Endothelial cell of umbilical vein (primary cell): ENCODE results near the gene ABI3. TPM values are rescaled to one million over a fixed set of nuclear protein-coding genes. Genes with fewer than 3 reads are reported as not detected.

Source experiments
- BruUV-seq: library from RNA; stranded (reverse); fragments of 400-500 nt; replicated peaks from 2 replicates; lab custom pipeline; 2021; lab: Mats Ljungman, UMichigan
- CTCF ChIA-PET: fragments of 300-600, 350-600 bp; sonication (Branson Sonifier 250); formaldehyde crosslinking; loops from one replicate; lab custom pipeline; 2021; ENCODE audit warnings: antibody characterized with exemption, inconsistent platforms; lab: Charles Lee
- POLR2A ChIA-PET: fragments of 300-600, 350-600 bp; sonication (Branson Sonifier 250); formaldehyde crosslinking; loops from one replicate; lab custom pipeline; 2021; ENCODE audit warnings: antibody characterized with exemption, inconsistent platforms; lab: Charles Lee
- DNase-seq: peaks from one replicate; pipeline ENCODE4 v3.0.0-alpha.2; 2011; ENCODE audit warnings: low read depth, low spot score
- FAIRE-seq: peaks from 2 replicates; lab custom pipeline; 2011; peaks lifted over from hg19 to GRCh38; lab: Jason Lieb, UNC
- H2AFZ ChIP-seq: 2 replicates; pipeline ENCODE4 v1.6.0; 2012; ENCODE audit warnings: low read depth, low read length, control low read depth, inconsistent platforms
- H3K27ac ChIP-seq: 2 replicates; pipeline ENCODE4 v1.5.1; 2011; ENCODE audit warnings: low read depth, mild to moderate bottlenecking, control low read depth, low read length, moderate library complexity; ENCODE audit not compliant: insufficient read depth
- H3K27me3 ChIP-seq, 2 experiments: 2 replicates each; pipeline versions ENCODE4 v1.6.0 to v1.6.1; 2011; ENCODE audit warnings: low read length in 2 of 2, mixed read lengths in 1 of 2; ENCODE audit not compliant: control insufficient read depth in 2 of 2, insufficient read depth in 2 of 2
- H3K36me3 ChIP-seq, 2 experiments: 2 replicates in 1 of 2; 3 replicates in 1 of 2; pipeline ENCODE4 v1.5.1; 2011; ENCODE audit warnings: low read length in 2 of 2, mild to moderate bottlenecking in 1 of 2, moderate library complexity in 1 of 2; ENCODE audit not compliant: control insufficient read depth in 2 of 2, insufficient read depth in 2 of 2; ENCODE audit errors: extremely low read depth in 1 of 2
- H3K4me1 ChIP-seq: 3 replicates; pipeline ENCODE4 v1.5.1; 2011; ENCODE audit warnings: mild to moderate bottlenecking, low read length; ENCODE audit not compliant: control insufficient read depth, insufficient read depth; ENCODE audit errors: extremely low read depth
- H3K4me2 ChIP-seq: 2 replicates; pipeline ENCODE4 v1.6.1; 2011; ENCODE audit warnings: low read length, control low read depth, mixed read lengths; ENCODE audit not compliant: insufficient read depth
- H3K4me3 ChIP-seq, 3 experiments: fragments of 200-600 bp in 1 of 3; sonication (generic), shearing (Covaris generic) in 1 of 3; replicated peaks in 1 of 3; 2 replicates each; pipeline ENCODE4 v1.5.1; 2011 to 2016; ENCODE audit warnings: control low read depth in 3 of 3, low read length in 3 of 3, mild to moderate bottlenecking in 2 of 3, inconsistent platforms in 1 of 3, low read depth in 1 of 3, moderate library complexity in 1 of 3; ENCODE audit not compliant: insufficient read depth in 1 of 3
- H3K79me2 ChIP-seq: 2 replicates; pipeline ENCODE4 v1.6.0; 2012; ENCODE audit warnings: low read length, inconsistent platforms; ENCODE audit not compliant: control insufficient read depth, insufficient read depth
- H3K9ac ChIP-seq: replicated peaks from 2 replicates; pipeline ENCODE3; 2011; ENCODE audit warnings: low read length, control low read depth; ENCODE audit not compliant: insufficient read depth; ENCODE audit errors: extremely low read depth
- H3K9me1 ChIP-seq: replicated peaks from 3 replicates; pipeline ENCODE4 v1.6.0; 2011; ENCODE audit warnings: mild to moderate bottlenecking, low read length; ENCODE audit not compliant: control insufficient read depth, insufficient read depth; ENCODE audit errors: extremely low read depth
- H3K9me3 ChIP-seq: replicated peaks from 2 replicates; pipeline ENCODE4 v1.5.1; 2012; ENCODE audit warnings: low read length, inconsistent platforms; ENCODE audit not compliant: control insufficient read depth, insufficient read depth
- H4K20me1 ChIP-seq: replicated peaks from 2 replicates; pipeline ENCODE3; 2011; ENCODE audit warnings: mild to moderate bottlenecking, low read length; ENCODE audit not compliant: control insufficient read depth, insufficient read depth; ENCODE audit errors: extremely low read depth
- EZH2 ChIP-seq: IDR thresholded peaks from 2 replicates; pipeline ENCODE4 v1.6.1; 2012; ENCODE audit warnings: borderline replicate concordance, low read depth, mild to moderate bottlenecking, moderate library complexity, low read length, inconsistent platforms; ENCODE audit not compliant: severe bottlenecking
- FOS ChIP-seq: IDR thresholded peaks from 2 replicates; pipeline ENCODE4 v1.6.1; 2011; ENCODE audit warnings: mild to moderate bottlenecking, low read length, moderate library complexity, borderline replicate concordance; ENCODE audit not compliant: insufficient read depth
- GATA2 ChIP-seq: IDR thresholded peaks from 2 replicates; pipeline ENCODE4 v1.7.0; 2011; ENCODE audit warnings: low read depth, mild to moderate bottlenecking, moderate library complexity, mixed read lengths, low read length; ENCODE audit not compliant: insufficient read length, insufficient read depth
- JUN ChIP-seq: IDR thresholded peaks from 2 replicates; pipeline ENCODE4 v1.6.1; 2011; ENCODE audit warnings: borderline replicate concordance, low read depth; ENCODE audit not compliant: insufficient read length, insufficient read depth
- MYC ChIP-seq: IDR thresholded peaks from one replicate; pipeline ENCODE4 v1.6.1; 2011; ENCODE audit warnings: mild to moderate bottlenecking, low read depth, low read length
- POLR2A ChIP-seq: IDR thresholded peaks from 2 replicates; pipeline ENCODE4 v1.6.1; 2012; ENCODE audit warnings: low read depth, mild to moderate bottlenecking, control low read depth, low read length
- POLR2AphosphoS5 ChIP-seq: IDR thresholded peaks from 2 replicates; pipeline ENCODE4 v1.6.1; 2012; ENCODE audit warnings: low read depth, mild to moderate bottlenecking, control low read depth, low read length, moderate library complexity; ENCODE audit not compliant: insufficient read depth
- dilution Hi-C: fragments of 300-500 bp; cut with MboI; formaldehyde crosslinking; loops from one replicate; pipeline ENCODE4 v1.15.0; 2019; ENCODE audit warnings: low sequenced_read_pairs; ENCODE audit not compliant: extremely low pct_ligation_motif_present
- intact Hi-C: fragments of 100-400 bp; cut with micrococcal nuclease; formaldehyde crosslinking; loops from one replicate; pipeline ENCODE4 v1.10.0; 2022
- polyA plus RNA-seq, 4 experiments: library from polyadenylated mRNA; depleted of rRNA in 3 of 4; stranded (reverse) in 3 of 4; unstranded in 1 of 4; fragments of >200 nt; gene quantifications; 2 replicates each; pipeline versions ENCODE4 v1.2.1 to v1.2.3, GENCODE V29; 2011 to 2012; ENCODE audit warnings: missing spikeins in 1 of 4
- total RNA-seq: library from RNA; stranded (reverse); gene quantifications from 2 replicates; pipeline ENCODE4 v1.2.3, GENCODE V29; 2021
- TF ChIP-seq, protein P1 (sequence below): IDR thresholded peaks from 2 replicates; pipeline ENCODE4 v1.6.1; 2011; ENCODE audit not compliant: insufficient read depth, insufficient read length
- TF ChIP-seq, protein P2 (sequence below), 2 donors: IDR thresholded peaks; 1 replicate in 1 of 2; 2 replicates in 1 of 2; pipeline ENCODE4 v1.5.1; 2011; ENCODE audit warnings: low read length in 2 of 2, mild to moderate bottlenecking in 2 of 2, moderate library complexity in 2 of 2, control low read depth in 1 of 2, inconsistent platforms in 1 of 2, low read depth in 1 of 2; ENCODE audit not compliant: insufficient read depth in 1 of 2; ENCODE audit errors: extremely low read depth in 1 of 2

ABI3 gene
- total and polyA plus RNA-seq, 2 donors (not counting 3 experiments of a cell fraction or from before 2014, with no cell fraction given) = 35.2 to 35.5 TPM

DNA sequence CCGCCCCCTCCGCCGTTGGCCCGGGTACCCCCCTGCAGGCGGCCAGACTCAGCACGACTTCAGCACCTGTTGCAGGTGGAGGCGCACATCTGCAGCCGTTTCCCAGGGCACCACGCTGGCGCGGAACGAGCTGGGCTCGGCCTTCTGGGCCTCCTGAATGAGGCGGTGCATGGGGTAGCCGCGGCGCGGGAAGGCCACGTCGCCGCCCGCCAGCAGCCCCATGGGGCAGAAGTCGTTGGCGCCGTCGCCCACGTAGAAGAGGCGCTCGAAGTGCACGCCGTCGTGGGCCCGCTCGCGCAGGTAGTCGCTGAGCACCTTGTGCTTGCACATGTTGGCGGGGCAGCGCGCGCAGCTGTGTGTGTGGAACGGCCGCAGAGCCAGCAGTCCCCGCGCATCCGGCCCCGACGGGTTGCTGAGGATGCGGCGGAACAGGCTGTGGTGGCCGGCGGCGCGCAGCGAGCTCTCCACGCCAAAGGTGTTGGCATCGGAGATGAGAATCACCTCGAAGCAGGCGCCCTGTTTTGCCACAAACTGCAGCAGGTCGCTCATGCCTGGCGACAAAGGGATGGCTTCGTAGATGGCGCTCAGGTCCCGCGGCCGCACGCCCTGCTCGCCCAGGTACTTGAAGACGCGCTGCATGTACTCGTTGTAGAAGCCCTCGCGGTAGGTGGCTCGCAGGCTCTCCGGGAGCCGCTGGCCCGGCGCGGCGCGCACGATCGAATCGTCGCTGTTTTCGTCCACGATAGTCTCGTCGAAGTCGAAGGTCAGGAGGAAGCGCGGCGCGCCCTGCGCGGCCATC lies 13.9 kb downstream of the ABI3 start:
- H3K4me1 ChIP-seq = peaks cover 11% of the 10 kb centered on the region
- TF ChIP-seq POLR2AphosphoS5 (peak; percentile 49), EZH2 (peak; percentile 68), FOS (no peak)
- no peaks in the 10 kb centered on the region for H3K9me3 ChIP-seq
- DNase-seq = no peak
- H4K20me1 ChIP-seq = no peaks in the 10 kb centered on the region
- H2AFZ ChIP-seq = no peak overlapping the region
- no peak overlapping the region for H3K9ac ChIP-seq
- peak overlapping the region; percentile 25 for H3K4me2 ChIP-seq
- no TSS peak for BruUV-seq
- no peak for FAIRE-seq
- H3K9me1 ChIP-seq = no peaks in the 10 kb centered on the region
- H3K36me3 ChIP-seq = peaks cover 0 to 9% of the 10 kb centered on the region in 2 experiments
- H3K4me3 ChIP-seq = peak overlapping the region in 1 of 3 experiments; percentile 2
- peaks cover 16 to 22% of the 10 kb centered on the region in 2 experiments for H3K27me3 ChIP-seq
- no peaks in the 10 kb centered on the region for H3K79me2 ChIP-seq
- intact Hi-C loops (no loop called here), dilution Hi-C loops (no loop called here)
- CTCF ChIA-PET = interaction anchor here (0.7 to 13.3 kb wide), 9 partner anchors 9 to 66 kb away, joined by 3 to 212 read pairs (median 10); partner anchors contain the start of genes ABI3 and GNGT2
- no peak overlapping the region for H3K27ac ChIP-seq
- POLR2A ChIA-PET = no interaction called here

DNA sequence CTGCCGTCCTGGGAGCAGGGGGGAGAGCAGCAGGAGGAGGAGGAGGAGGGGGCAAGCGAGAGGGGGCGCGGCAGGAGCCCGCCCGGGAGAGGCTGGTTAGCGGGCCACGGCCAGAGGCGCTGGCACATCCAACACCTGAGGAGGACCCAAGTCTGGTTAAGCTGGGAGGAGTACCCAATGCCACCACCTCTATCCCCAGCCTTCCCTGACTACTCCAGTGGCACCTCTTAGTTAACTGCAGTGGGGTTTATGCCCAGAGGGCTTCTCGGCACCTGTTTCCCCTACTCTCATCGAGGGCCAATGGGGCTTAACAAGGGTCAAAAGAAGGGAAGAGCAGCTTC lies 14.5 kb downstream of the ABI3 start:
- dilution Hi-C loops = no loop called here
- intact Hi-C loops = loop anchor here (5.0 kb wide), 1 partner anchor 188 kb away; no protein-coding TSS in a partner anchor
- ChIA-PET CTCF (interaction anchor here (1.2 to 13.3 kb wide), 8 partner anchors 10 to 66 kb away, joined by 3 to 212 read pairs (median 12); partner anchors contain the start of genes ABI3 and GNGT2), POLR2A (no interaction called here)
- H3K9ac ChIP-seq = no peak overlapping the region
- H3K4me3 ChIP-seq = no peak overlapping the region
- H3K4me2 ChIP-seq = no peak overlapping the region
- no peak for FAIRE-seq
- peaks cover 0 to 7% of the 10 kb centered on the region in 2 experiments for H3K36me3 ChIP-seq
- no peak overlapping the region for H3K27ac ChIP-seq
- BruUV-seq = no TSS peak
- TF ChIP-seq MYC (no peak), JUN (no peak), GATA2 (no peak), POLR2AphosphoS5 (no peak), POLR2A (no peak), FOS (no peak), EZH2 (no peak)
- TF ChIP-seq, protein P1, sequence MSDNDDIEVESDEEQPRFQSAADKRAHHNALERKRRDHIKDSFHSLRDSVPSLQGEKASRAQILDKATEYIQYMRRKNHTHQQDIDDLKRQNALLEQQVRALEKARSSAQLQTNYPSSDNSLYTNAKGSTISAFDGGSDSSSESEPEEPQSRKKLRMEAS = no peak
- TF ChIP-seq, protein P2, sequence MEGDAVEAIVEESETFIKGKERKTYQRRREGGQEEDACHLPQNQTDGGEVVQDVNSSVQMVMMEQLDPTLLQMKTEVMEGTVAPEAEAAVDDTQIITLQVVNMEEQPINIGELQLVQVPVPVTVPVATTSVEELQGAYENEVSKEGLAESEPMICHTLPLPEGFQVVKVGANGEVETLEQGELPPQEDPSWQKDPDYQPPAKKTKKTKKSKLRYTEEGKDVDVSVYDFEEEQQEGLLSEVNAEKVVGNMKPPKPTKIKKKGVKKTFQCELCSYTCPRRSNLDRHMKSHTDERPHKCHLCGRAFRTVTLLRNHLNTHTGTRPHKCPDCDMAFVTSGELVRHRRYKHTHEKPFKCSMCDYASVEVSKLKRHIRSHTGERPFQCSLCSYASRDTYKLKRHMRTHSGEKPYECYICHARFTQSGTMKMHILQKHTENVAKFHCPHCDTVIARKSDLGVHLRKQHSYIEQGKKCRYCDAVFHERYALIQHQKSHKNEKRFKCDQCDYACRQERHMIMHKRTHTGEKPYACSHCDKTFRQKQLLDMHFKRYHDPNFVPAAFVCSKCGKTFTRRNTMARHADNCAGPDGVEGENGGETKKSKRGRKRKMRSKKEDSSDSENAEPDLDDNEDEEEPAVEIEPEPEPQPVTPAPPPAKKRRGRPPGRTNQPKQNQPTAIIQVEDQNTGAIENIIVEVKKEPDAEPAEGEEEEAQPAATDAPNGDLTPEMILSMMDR (IDR thresholded peaks at IDR 0.05; ENCODE audit: extremely low read depth in 1 of 2, insufficient read depth in 1 of 2, low read depth in 1 of 2, low read length in 2 of 2) = no peak
- H3K27me3 ChIP-seq = peaks cover 16 to 22% of the 10 kb centered on the region in 2 experiments
- no peaks in the 10 kb centered on the region for H3K79me2 ChIP-seq
- no peaks in the 10 kb centered on the region for H3K9me1 ChIP-seq
- H3K4me1 ChIP-seq = peaks cover 15% of the 10 kb centered on the region
- H2AFZ ChIP-seq = no peak overlapping the region
- DNase-seq = no peak
- H3K9me3 ChIP-seq = no peaks in the 10 kb centered on the region
- no peaks in the 10 kb centered on the region for H4K20me1 ChIP-seq
